Measurements from ENCODE around the gene BUD31. TPM values are rescaled to one million over a fixed set of nuclear protein-coding genes. Genes with fewer than 3 reads are reported as not detected.

The BUD31 gene
- total and polyA plus RNA-seq, 10 of the 15 experiments (the other 5 are each of a cell fraction or from before 2014, with no cell fraction given), result 74.2 to 317 (median 130) TPM

GRCh38 chr7:99409192-99409572 is 413 bp downstream of the BUD31 start:
- in situ Hi-C loops (cut with MboI), result no loop called here
- H4K20me1 ChIP-seq (ENCODE audit: control insufficient read depth, insufficient read depth), result no peaks in the 10 kb centered on the region
- intact Hi-C loops (cut with micrococcal nuclease; ENCODE audit: unreplicated experiment), result loop anchor here (2.0 to 5.0 kb wide), 2 partner anchors 28 to 37 kb away; partner anchors contain the start of gene ARPC1B
- H3K79me2 ChIP-seq (ENCODE audit: control insufficient read depth, insufficient read depth, low read length), result peaks cover 62% of the 10 kb centered on the region
- H3K27ac ChIP-seq (ENCODE audit: control insufficient read depth, insufficient read depth), result peak overlapping the region; percentile 99
- TF ChIP-seq REST (IDR thresholded peaks at IDR 0.05; ENCODE audit: low read depth, low read length), result no peak
- TF ChIP-seq MLLT1 (IDR thresholded peaks at IDR 0.05), result no peak
- no peak; the same call in 1 of the 2 replicates for TF ChIP-seq RB1 (IDR thresholded peaks at IDR 0.05; ENCODE audit: borderline replicate concordance)
- no peak for TF ChIP-seq CBX3 (IDR thresholded peaks at IDR 0.05; ENCODE audit: borderline replicate concordance, low read depth)
- TF ChIP-seq CEBPZ (IDR thresholded peaks at IDR 0.05; ENCODE audit: low read depth, low read length), result no peak
- no peak for TF ChIP-seq RBBP5 (conservative IDR thresholded peaks at IDR 0.05)
- TF ChIP-seq HDGF (IDR thresholded peaks at IDR 0.05), result 0 out of 2 replicates have a peak, but pooled peaks have one; percentile 4
- TF ChIP-seq KDM1A (IDR thresholded peaks at IDR 0.05; ENCODE audit: borderline replicate concordance), result no peak
- TF ChIP-seq MEF2A (IDR thresholded peaks at IDR 0.05; ENCODE audit: insufficient read depth, low read depth, low read length), result no peak
- 0 out of 2 replicates have a peak, but pooled peaks have one; percentile 1 for TF ChIP-seq HSF1 (IDR thresholded peaks at IDR 0.05; ENCODE audit: low read depth, low read length)
- TF ChIP-seq YY1 (IDR thresholded peaks at IDR 0.05; ENCODE audit: low read depth, low read length), result 0 out of 2 replicates have a peak, but pooled peaks have one; percentile 3
- 1% methylated on average over 18 of the region's 18 CpGs for WGBS (ENCODE audit: insufficient coverage, insufficient replicate concordance, low lambda C conversion rate, missing lambda C conversion rate)
- peak overlapping the region; percentile 98 for H2AFZ ChIP-seq (ENCODE audit: control insufficient read depth, low read depth, low read length)
- peak; percentile 14 for ATAC-seq
- no peaks in the 10 kb centered on the region for H3K27me3 ChIP-seq (replicated peaks in 1 of 2; ENCODE audit: control insufficient read depth in 2 of 2, insufficient read depth in 2 of 2, low read length in 1 of 2)
- peak overlapping the region; percentile 98 for H3K9ac ChIP-seq (ENCODE audit: control insufficient read depth, insufficient read depth, low read length)
- H3K36me3 ChIP-seq (ENCODE audit: control insufficient read depth in 2 of 2, insufficient read depth in 2 of 2, low read length in 1 of 2), result peaks cover 6 to 15% of the 10 kb centered on the region in 2 experiments
- no peaks in the 10 kb centered on the region for H3K9me3 ChIP-seq (replicated peaks; ENCODE audit: control insufficient read depth, insufficient read depth, low read length)
- POLR2A ChIA-PET, result interaction anchor here (0.6 to 4.9 kb wide), 17 partner anchors 11 to 511 kb away, joined by 3 to 51 read pairs (median 5); partner anchors contain the start of genes ARPC1A, ARPC1B, ATP5MF and CPSF4
- H3K4me2 ChIP-seq (ENCODE audit: control insufficient read depth, insufficient read depth), result peak overlapping the region; percentile 58; the same call in 1 of the 2 replicates
- no peak for DNase-seq (ENCODE audit: low read depth, low spot score)
- SMC1A ChIA-PET (ENCODE audit: uncharacterized antibody, unreplicated experiment), result interaction anchor here (0.7 to 3.2 kb wide), 10 partner anchors 13 to 150 kb away, joined by 3 to 20 read pairs (median 3); partner anchors contain the start of genes ARPC1B, CPSF4 and PTCD1
- peaks cover 12% of the 10 kb centered on the region for H3K4me1 ChIP-seq (ENCODE audit: control insufficient read depth, insufficient read depth, low read length)
- no peak for FAIRE-seq
- TSS peak; percentile 68 for BruUV-seq (replicated peaks)
- H3K4me3 ChIP-seq, result peak overlapping the region; percentile 100
- RAD21 ChIA-PET (ENCODE audit: unreplicated experiment), result interaction anchor here (1.0 to 2.7 kb wide), 9 partner anchors 29 to 91 kb away, joined by 3 to 8 read pairs (median 7); partner anchors contain the start of genes ARPC1A, CPSF4, PTCD1 and ZNF394
- CTCF ChIA-PET, result interaction anchor here (0.5 to 4.6 kb wide), 9 partner anchors 10 to 176 kb away, joined by 3 to 31 read pairs (median 4); no protein-coding TSS in a partner anchor
